GM21390 (cell line): Measurements from ENCODE around the gene ATP9A.
"Not testable (repeated sequence)": the region's sequence is repeated elsewhere in the genome, so short reads cannot be mapped to it uniquely, and the experiment has no call there.

ENCODE experiments used
- ATAC-seq: cut with Tn5 transposase; IDR thresholded peaks from one replicate; pipeline ENCODE4 v1.9.1; 2021; ENCODE audit not compliant: unreplicated experiment

Gene ATP9A

GRCh38 chr20:51797357-51798025 is 29.3 kb upstream of the ATP9A start:
- no peak for ATAC-seq

GRCh38 chr20:51796340-51796739 is 28.1 kb upstream of the ATP9A start:
- no peak for ATAC-seq

- no peak for ATAC-seq
These were observed 24.8 kb upstream of the ATP9A start for GRCh38 chr20:51792960-51793359.

GRCh38 chr20:51791626-51792025 is 23.4 kb upstream of the ATP9A start:
- ATAC-seq: no peak

GRCh38 chr20:51790256-51790655 is 22.1 kb upstream of the ATP9A start:
- no peak for ATAC-seq

- ATAC-seq: no peak
These were observed 21.2 kb upstream of the ATP9A start for GRCh38 chr20:51789434-51789833.

- no peak for ATAC-seq
These were observed 20.6 kb upstream of the ATP9A start for GRCh38 chr20:51788822-51789221.

GRCh38 chr20:51784299-51784698 is 16.1 kb upstream of the ATP9A start:
- no peak for ATAC-seq

GRCh38 chr20:51778229-51778759 is 10.1 kb upstream of the ATP9A start:
- not testable (repeated sequence) for ATAC-seq

- no peak for ATAC-seq
These were observed 7.1 kb upstream of the ATP9A start for GRCh38 chr20:51775241-51775640.

- ATAC-seq: no peak
These were observed 4.0 kb upstream of the ATP9A start for GRCh38 chr20:51772236-51772635.

GRCh38 chr20:51769976-51770615 is 1.9 kb upstream of the ATP9A start:
- no peak for ATAC-seq

GRCh38 chr20:51768759-51769517 is 748 bp upstream of the ATP9A start:
- no peak for ATAC-seq

- ATAC-seq: no peak
These were observed 960 bp downstream of the ATP9A start for GRCh38 chr20:51766994-51767866.

GRCh38 chr20:51765381-51765780 is 2.8 kb downstream of the ATP9A start:
- not testable (repeated sequence) for ATAC-seq

GRCh38 chr20:51763965-51764602 is 4.1 kb downstream of the ATP9A start:
- no peak for ATAC-seq

- no peak for ATAC-seq
These were observed 7.2 kb downstream of the ATP9A start for GRCh38 chr20:51760905-51761546.

- no peak for ATAC-seq
These were observed 8.2 kb downstream of the ATP9A start for GRCh38 chr20:51759769-51760510.

GRCh38 chr20:51758978-51759544 is 9.1 kb downstream of the ATP9A start:
- ATAC-seq: no peak
